HepG2 (cell line): ENCODE measurements around the gene HPS1. TPM values are rescaled to one million over a fixed set of nuclear protein-coding genes. Genes with fewer than 3 reads are reported as not detected.

ENCODE experiments used
- CBX2 ChIP-seq, 2 experiments: fragments of 200-600 bp in 1 of 2; sonication (generic); formaldehyde crosslinking in 1 of 2; IDR thresholded peaks; 2 replicates each; pipeline versions ENCODE4 v1.7.0 to v1.8.1; 2018 to 2022; ENCODE audit warnings: low read depth in 2 of 2, low read length in 1 of 2, mild to moderate bottlenecking in 1 of 2, missing genetic modification reagents in 1 of 2
- ELF4 ChIP-seq: sonication (generic); formaldehyde crosslinking; IDR thresholded peaks from 2 replicates; pipeline ENCODE4 v1.5.0; 2020; ENCODE audit warnings: missing genetic modification reagents, mild to moderate bottlenecking, moderate library complexity, borderline replicate concordance
- GABPB1 ChIP-seq: IDR thresholded peaks from 2 replicates; pipeline ENCODE4 v1.6.1; 2016; ENCODE audit warnings: mild to moderate bottlenecking, missing genetic modification reagents, moderate library complexity, missing compliant biosample characterization
- HNRNPK ChIP-seq: fragments of 200-400 bp; formaldehyde crosslinking; IDR thresholded peaks from 2 replicates; pipeline ENCODE4 v1.6.1; 2018; ENCODE audit warnings: low read length, low read depth, moderate library complexity, mild to moderate bottlenecking; ENCODE audit not compliant: poor library complexity, severe bottlenecking
- LCORL ChIP-seq, 2 experiments: fragments of 450-650 bp in 1 of 2; sonication (generic) in 1 of 2; formaldehyde crosslinking in 1 of 2; IDR thresholded peaks; 2 replicates each; pipeline versions ENCODE4 v1.5.0 to v1.6.1; 2017 to 2020; ENCODE audit warnings: antibody characterized with exemption in 1 of 2, missing genetic modification reagents in 1 of 2
- MIXL1 ChIP-seq: IDR thresholded peaks from 2 replicates; pipeline ENCODE4 v1.6.1; 2016
- MZF1 ChIP-seq: sonication (generic); formaldehyde crosslinking; IDR thresholded peaks from 2 replicates; pipeline ENCODE4 v1.8.1; 2023; ENCODE audit warnings: mild to moderate bottlenecking, missing genetic modification reagents, borderline replicate concordance
- ONECUT2 ChIP-seq: sonication (generic); formaldehyde crosslinking; IDR thresholded peaks from 2 replicates; pipeline ENCODE4 v1.4.0; 2020; ENCODE audit warnings: missing genetic modification reagents
- PRMT3 ChIP-seq: sonication (generic); formaldehyde crosslinking; IDR thresholded peaks from 2 replicates; pipeline ENCODE4 v1.8.1; 2022; ENCODE audit warnings: low read depth, mild to moderate bottlenecking, moderate library complexity, missing genetic modification reagents, borderline replicate concordance
- RXRB ChIP-seq: IDR thresholded peaks from 2 replicates; pipeline ENCODE4 v1.6.1; 2016; ENCODE audit warnings: borderline replicate concordance, missing genetic modification reagents, missing compliant biosample characterization
- ZNF331 ChIP-seq: sonication (generic); formaldehyde crosslinking; IDR thresholded peaks from 2 replicates; pipeline ENCODE4 v1.4.0; 2020; ENCODE audit warnings: missing genetic modification reagents
- ZNF576 ChIP-seq: sonication (generic); formaldehyde crosslinking; IDR thresholded peaks from 2 replicates; pipeline ENCODE4 v1.4.0; 2020; ENCODE audit warnings: mild to moderate bottlenecking, missing genetic modification reagents
- ZNF761 ChIP-seq: sonication (generic); formaldehyde crosslinking; conservative IDR thresholded peaks from 2 replicates; pipeline ENCODE4 v1.4.0; 2020; ENCODE audit warnings: mild to moderate bottlenecking, missing genetic modification reagents
- ZNF766 ChIP-seq: sonication (generic); formaldehyde crosslinking; IDR thresholded peaks from 2 replicates; pipeline ENCODE4 v1.5.0; 2020; ENCODE audit warnings: missing genetic modification reagents, borderline replicate concordance
- polyA plus RNA-seq, 8 experiments: library from polyadenylated mRNA; depleted of rRNA in 3 of 8; stranded (reverse) in 7 of 8; unstranded in 1 of 8; fragments of >200 nt; fragmentation: Illumina TruSeq in 4 of 8; extraction: Trizol in 4 of 8; gene quantifications; 2 replicates each; pipeline versions ENCODE4 v1.2.1 to v1.2.3, GENCODE V29; 2011 to 2016; ENCODE audit warnings: low read depth in 4 of 8, missing spikeins in 1 of 8, mixed read lengths in 1 of 8; ENCODE audit not compliant: insufficient read depth in 1 of 8
- total RNA-seq, 5 experiments: library from RNA; depleted of rRNA; stranded (reverse); fragments of >200 nt; fragmentation: Illumina TruSeq; extraction: Trizol; gene quantifications; 2 replicates each; pipeline ENCODE4 v1.2.3, GENCODE V29; 2016; ENCODE audit warnings: low read depth in 1 of 5
- TF ChIP-seq, protein P1 (sequence below): IDR thresholded peaks from 2 replicates; pipeline ENCODE4 v1.6.1; 2016; ENCODE audit warnings: mild to moderate bottlenecking
- TF ChIP-seq, protein P2 (sequence below), 2 experiments: sonication (generic) in 1 of 2; formaldehyde crosslinking in 1 of 2; IDR thresholded peaks; 2 replicates each; pipeline versions ENCODE4 v1.4.0 to v1.6.1; 2018 to 2020; ENCODE audit warnings: missing genetic modification reagents in 2 of 2, borderline replicate concordance in 1 of 2, low read depth in 1 of 2, mild to moderate bottlenecking in 1 of 2, missing biosample characterization in 1 of 2
- TF ChIP-seq, protein P3 (sequence below): sonication (generic); formaldehyde crosslinking; IDR thresholded peaks from 2 replicates; pipeline ENCODE4 v1.4.0; 2020; ENCODE audit warnings: mild to moderate bottlenecking, missing genetic modification reagents
- TF ChIP-seq, protein P4 (sequence below): IDR thresholded peaks from 2 replicates; pipeline ENCODE4 v1.6.1; 2018; ENCODE audit warnings: missing genetic modification reagents, mild to moderate bottlenecking, missing compliant biosample characterization
- TF ChIP-seq, protein P5 (sequence below): sonication (generic); formaldehyde crosslinking; conservative IDR thresholded peaks from 2 replicates; pipeline ENCODE4 v1.8.0; 2022; ENCODE audit warnings: missing genetic modification reagents

The HPS1 gene
- total and polyA plus RNA-seq, 2 of the 13 experiments (the other 11 are each of a cell fraction or from before 2014, with no cell fraction given) = 24.6 to 25.8 TPM

DNA sequence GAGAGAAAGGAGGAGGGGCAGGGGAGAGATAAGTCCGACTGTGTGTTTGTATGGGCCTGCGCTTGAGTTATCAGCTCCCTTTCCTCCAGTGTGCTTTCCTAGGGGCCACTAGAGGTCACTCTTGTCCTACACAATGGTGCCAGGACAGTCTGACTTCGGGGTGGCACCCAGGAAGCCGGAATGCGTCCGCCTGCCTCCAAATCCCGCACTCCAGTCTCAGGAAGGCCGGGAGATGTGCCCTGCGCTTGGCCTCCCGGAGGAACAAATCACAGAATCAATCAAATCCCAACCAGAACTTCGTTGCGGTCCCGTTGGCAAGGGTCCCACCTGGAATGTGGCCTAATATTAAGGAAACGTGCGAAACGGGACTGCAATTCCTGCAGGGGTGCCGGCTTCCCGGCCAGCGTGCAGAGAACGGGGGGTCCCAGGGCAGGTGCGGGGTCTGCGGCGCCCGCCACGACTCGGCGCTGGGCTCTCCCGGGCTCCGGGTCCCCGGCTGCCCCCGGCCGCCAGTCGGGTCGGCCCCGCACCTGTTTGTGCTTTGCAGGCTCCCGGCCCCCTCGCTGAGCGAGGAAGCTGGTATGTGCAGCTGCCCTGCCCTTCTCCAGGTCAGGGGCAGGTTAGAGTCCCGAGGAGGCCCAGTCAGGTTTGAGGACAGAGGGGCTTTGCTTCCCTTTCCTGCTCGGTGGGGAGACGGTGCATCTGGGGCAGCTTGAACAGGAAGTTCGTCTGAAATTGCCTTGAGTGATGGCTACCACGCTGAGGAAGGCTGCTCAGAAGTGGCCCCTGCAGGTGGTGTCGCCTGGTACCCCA lies 21.0 kb upstream of the HPS1 start (continued):
- TF ChIP-seq RXRB (CRISPR knock-in tag) = peak; percentile 18; the same call in 1 of the 2 replicates
- TF ChIP-seq, protein P1, sequence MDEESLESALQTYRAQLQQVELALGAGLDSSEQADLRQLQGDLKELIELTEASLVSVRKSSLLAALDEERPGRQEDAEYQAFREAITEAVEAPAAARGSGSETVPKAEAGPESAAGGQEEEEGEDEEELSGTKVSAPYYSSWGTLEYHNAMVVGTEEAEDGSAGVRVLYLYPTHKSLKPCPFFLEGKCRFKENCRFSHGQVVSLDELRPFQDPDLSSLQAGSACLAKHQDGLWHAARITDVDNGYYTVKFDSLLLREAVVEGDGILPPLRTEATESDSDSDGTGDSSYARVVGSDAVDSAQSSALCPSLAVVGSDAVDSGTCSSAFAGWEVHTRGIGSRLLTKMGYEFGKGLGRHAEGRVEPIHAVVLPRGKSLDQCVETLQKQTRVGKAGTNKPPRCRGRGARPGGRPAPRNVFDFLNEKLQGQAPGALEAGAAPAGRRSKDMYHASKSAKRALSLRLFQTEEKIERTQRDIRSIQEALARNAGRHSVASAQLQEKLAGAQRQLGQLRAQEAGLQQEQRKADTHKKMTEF (CRISPR knock-in tag) = peak; percentile 49
- no peak for TF ChIP-seq ELF4 (CRISPR knock-in tag)
- TF ChIP-seq ZNF766 (CRISPR knock-in tag) = no peak
- no peak for TF ChIP-seq PRMT3 (CRISPR knock-in tag)
- TF ChIP-seq CBX2 (IDR thresholded peaks at IDR 0.05; ENCODE audit: low read depth, low read length) = no peak
- TF ChIP-seq CBX2 (CRISPR knock-in tag; IDR thresholded peaks at IDR 0.05; ENCODE audit: low read depth) = no peak
- TF ChIP-seq, protein P2, sequence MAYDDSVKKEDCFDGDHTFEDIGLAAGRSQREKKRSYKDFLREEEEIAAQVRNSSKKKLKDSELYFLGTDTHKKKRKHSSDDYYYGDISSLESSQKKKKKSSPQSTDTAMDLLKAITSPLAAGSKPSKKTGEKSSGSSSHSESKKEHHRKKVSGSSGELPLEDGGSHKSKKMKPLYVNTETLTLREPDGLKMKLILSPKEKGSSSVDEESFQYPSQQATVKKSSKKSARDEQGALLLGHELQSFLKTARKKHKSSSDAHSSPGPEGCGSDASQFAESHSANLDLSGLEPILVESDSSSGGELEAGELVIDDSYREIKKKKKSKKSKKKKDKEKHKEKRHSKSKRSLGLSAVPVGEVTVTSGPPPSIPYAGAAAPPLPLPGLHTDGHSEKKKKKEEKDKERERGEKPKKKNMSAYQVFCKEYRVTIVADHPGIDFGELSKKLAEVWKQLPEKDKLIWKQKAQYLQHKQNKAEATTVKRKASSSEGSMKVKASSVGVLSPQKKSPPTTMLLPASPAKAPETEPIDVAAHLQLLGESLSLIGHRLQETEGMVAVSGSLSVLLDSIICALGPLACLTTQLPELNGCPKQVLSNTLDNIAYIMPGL (CRISPR knock-in tag; IDR thresholded peaks at IDR 0.05; ENCODE audit: borderline replicate concordance in 1 of 2, low read depth in 1 of 2) = peak; percentile 62 to 64; a peak in 2 of 4 replicates
- no peak for TF ChIP-seq MZF1 (CRISPR knock-in tag)
- 0 out of 2 replicates have a peak, but pooled peaks have one; percentile 8 for TF ChIP-seq GABPB1
- TF ChIP-seq ZNF761 = 0 out of 2 replicates have a peak, but pooled peaks have one; percentile 17
- TF ChIP-seq ZNF331 (CRISPR knock-in tag) = peak; percentile 60; the same call in 1 of the 2 replicates
- TF ChIP-seq LCORL (IDR thresholded peaks at IDR 0.05) = no peak
- TF ChIP-seq LCORL (CRISPR knock-in tag; IDR thresholded peaks at IDR 0.05) = peak; percentile 58; the same call in 1 of the 2 replicates
- peak; percentile 38 for TF ChIP-seq HNRNPK
- TF ChIP-seq, protein P3, sequence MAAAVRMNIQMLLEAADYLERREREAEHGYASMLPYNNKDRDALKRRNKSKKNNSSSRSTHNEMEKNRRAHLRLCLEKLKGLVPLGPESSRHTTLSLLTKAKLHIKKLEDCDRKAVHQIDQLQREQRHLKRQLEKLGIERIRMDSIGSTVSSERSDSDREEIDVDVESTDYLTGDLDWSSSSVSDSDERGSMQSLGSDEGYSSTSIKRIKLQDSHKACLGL = peak; percentile 27; the same call in 1 of the 2 replicates
- 0 out of 2 replicates have a peak, but pooled peaks have one; percentile 16 for TF ChIP-seq ONECUT2 (CRISPR knock-in tag)
- TF ChIP-seq, protein P4, sequence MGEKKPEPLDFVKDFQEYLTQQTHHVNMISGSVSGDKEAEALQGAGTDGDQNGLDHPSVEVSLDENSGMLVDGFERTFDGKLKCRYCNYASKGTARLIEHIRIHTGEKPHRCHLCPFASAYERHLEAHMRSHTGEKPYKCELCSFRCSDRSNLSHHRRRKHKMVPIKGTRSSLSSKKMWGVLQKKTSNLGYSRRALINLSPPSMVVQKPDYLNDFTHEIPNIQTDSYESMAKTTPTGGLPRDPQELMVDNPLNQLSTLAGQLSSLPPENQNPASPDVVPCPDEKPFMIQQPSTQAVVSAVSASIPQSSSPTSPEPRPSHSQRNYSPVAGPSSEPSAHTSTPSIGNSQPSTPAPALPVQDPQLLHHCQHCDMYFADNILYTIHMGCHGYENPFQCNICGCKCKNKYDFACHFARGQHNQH (CRISPR knock-in tag) = peak; percentile 24; the same call in 1 of the 2 replicates
- TF ChIP-seq, protein P5, sequence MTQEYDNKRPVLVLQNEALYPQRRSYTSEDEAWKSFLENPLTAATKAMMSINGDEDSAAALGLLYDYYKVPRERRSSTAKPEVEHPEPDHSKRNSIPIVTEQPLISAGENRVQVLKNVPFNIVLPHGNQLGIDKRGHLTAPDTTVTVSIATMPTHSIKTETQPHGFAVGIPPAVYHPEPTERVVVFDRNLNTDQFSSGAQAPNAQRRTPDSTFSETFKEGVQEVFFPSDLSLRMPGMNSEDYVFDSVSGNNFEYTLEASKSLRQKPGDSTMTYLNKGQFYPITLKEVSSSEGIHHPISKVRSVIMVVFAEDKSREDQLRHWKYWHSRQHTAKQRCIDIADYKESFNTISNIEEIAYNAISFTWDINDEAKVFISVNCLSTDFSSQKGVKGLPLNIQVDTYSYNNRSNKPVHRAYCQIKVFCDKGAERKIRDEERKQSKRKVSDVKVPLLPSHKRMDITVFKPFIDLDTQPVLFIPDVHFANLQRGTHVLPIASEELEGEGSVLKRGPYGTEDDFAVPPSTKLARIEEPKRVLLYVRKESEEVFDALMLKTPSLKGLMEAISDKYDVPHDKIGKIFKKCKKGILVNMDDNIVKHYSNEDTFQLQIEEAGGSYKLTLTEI (CRISPR knock-in tag) = no peak
- 0 out of 2 replicates have a peak, but pooled peaks have one; percentile 36 for TF ChIP-seq MIXL1 (CRISPR knock-in tag)
- 0 out of 2 replicates have a peak, but pooled peaks have one; percentile 35 for TF ChIP-seq ZNF576 (CRISPR knock-in tag)
